Activated CD4-positive, CD25-positive, alpha-beta regulatory T cell treated with anti-CD3 and anti-CD28 coated beads, Interleukin-2, amount 50 U/mL, for 16 hours (primary cell): ENCODE measurements around the gene MMP7.

ENCODE experiments used
- DNase-seq: peaks from one replicate; pipeline ENCODE4 v3.0.0-alpha.2; 2020; ENCODE audit warnings: low read depth, low spot score

MMP7 gene

DNA sequence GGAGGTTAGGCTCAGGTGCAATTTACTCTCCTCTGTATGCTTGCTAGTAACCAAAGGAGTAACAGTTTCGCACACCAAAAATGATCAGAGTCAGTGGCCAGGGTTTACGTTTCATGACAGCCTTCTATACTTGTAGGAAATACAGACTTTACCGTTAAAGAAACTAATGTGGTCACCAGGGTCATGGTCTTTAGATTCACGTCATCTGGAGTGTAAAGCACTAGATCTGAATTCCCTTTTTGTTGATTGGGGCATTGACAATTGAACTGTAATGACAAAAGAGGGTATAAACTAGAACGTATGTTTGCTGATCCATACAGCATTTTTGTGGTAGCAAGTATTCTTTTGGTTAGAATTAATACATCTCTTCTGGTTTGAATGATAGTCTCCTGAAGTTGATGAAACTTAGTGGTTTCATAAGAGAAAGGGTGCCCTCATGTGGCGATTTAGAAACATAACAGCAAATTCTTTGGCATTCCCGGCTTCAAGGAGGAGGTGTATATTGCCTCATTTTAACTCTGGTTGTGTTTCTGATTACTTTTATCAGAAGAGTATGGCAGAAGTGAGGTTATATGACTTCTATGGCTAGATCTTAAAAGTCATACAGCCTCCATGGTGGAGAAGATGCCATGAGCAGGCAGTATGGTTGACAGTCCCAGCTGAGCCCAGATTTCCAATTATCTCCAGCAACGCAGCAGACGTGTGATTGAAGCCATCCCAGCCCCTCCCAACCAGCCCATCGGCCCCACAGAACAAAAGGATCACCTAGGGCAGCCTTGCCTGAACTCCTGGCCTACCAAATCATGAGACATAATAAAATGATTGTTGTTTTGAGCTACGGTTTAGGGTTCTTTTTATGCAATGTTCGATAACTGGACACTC, 35.1 kb downstream of the MMP7 start:
- DNase-seq = peak; percentile 30

DNA sequence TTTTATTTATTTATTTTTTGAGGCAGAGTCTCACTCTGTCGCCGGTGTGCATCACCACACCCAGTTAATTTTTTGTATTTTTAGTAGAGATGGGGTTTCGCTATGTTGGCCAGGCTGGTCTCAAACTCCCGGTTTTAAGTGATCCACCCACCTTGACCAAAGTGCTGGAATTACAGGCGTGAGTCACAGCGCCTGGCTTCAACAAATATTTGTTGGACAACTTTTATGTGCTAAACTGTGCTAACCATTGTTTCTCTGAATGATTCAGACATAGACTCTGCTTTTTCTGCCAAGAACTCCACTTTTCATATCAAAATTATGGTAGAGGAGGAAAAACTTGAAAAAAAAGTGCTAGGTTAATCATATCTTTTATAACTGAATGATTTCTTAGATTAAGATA, 36.3 kb downstream of the MMP7 start:
- no peak for DNase-seq

DNA sequence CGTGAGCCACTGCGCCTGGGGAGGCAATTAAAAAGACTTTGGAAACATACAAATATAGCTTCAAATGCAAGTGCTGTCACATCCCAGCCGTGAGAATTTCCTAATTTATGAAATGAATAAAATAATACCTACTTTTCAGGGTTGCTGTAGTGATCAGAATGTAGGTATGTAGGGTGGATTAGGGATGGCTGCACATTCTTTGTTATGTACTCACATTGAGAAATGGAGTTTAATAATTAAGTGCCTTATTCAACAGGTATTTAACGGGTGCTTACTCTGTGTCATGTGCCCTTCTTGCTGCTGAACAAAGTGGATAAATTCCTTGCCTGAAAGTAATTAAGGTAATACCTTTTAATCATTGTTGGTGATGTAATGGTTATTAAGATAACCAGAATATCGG, 37.0 kb downstream of the MMP7 start:
- no peak for DNase-seq

DNA sequence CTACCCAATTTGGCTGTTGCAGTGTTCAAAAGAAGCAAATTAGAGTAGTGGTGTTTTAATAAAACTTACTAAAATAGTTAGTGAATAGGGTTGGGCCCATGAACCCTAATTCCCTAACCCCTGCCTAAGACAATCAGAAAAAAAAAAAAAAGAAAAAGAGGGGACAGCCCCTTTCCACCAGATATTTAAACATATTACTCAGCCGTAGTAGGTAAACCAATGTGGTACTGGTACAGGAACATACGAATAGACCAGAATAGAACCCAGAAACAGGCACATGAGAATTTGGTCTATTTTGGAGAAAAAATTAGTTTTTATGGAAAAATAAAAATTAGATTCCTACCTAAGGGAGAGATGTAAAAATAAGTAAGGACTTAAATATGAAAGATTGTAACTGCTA, 38.6 kb downstream of the MMP7 start:
- DNase-seq = no peak

DNA sequence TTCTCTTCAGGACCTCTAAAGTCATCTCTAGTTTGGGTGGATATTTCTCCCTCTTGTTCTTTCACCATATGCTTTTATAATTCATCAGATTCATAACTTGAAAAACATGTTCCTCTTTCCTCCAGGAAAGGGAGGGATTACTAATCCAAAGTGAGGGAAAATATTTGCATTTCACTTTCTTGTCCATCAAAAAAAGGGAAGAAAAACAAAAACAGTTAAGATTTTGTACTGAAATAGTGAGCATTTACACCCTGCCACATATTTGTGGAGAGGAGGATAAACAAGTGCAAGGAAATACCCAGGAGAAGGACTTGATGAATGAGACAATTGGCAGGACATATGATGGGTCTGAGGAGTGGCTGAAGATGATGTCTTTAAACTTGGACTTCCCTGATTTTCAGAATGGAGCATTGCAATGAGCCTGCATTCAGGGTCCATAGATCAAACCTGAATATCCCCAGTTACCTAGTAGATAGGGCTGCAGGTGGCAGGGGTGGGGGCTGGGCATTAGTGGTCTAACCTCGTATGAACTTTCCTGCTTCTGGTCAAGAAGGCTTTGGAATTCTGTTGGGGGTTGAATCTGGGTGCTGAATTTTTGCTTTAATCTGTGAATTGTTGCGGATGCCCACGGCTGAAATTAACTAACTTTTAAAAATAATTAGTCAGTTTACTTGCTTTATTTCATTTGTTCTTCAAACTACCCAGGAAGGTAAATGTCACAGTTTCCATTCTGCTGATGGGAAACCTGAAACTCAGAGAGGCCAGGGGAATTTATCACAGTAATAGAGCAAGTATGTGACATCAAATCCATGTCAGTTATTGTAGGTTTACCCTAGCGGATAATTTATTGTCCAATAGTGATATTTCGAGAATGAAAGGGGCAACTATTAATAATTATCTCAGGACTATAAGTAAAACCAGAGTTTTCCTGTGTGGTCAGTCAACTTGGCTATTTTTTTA, 41.1 kb downstream of the MMP7 start:
- no peak for DNase-seq

DNA sequence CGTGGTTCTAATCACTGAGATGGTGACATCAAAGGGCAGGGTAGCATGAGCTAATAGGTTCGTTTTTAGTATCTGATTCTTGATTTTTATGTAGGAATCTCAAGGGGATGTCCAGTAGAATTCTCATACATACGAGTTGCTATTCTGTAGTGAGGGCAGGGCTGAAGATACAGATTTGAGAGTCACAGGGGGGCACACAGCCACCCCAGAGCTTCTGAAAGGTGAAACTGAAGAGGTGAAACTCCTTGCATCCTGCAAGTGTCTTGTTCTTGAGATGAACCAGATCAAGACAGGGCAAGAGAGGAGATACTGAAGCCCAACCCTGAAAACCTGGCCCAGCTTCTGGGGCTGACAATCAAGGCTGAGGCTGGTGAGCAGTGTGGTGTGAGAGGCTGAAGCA, 42.3 kb downstream of the MMP7 start:
- no peak for DNase-seq

DNA sequence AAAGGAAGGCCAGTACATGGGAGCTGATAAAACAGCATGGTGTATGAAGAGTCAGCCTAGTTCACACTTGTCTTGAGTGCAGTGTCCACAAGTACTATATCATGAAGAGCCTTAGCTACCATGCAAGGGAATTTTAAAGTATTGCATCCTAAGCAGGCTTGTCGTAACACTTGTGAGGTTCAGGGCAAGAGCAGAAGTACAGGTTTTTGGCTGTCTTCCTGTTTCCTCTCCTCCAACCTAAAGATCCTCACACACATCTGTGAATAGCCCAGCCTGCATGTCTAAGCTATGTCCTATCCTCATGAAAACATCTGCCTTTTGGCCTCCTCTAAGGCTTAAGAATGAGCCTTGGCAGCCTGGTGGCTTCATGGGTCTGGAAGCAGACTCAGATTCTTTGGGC, 43.3 kb downstream of the MMP7 start:
- no peak for DNase-seq

DNA sequence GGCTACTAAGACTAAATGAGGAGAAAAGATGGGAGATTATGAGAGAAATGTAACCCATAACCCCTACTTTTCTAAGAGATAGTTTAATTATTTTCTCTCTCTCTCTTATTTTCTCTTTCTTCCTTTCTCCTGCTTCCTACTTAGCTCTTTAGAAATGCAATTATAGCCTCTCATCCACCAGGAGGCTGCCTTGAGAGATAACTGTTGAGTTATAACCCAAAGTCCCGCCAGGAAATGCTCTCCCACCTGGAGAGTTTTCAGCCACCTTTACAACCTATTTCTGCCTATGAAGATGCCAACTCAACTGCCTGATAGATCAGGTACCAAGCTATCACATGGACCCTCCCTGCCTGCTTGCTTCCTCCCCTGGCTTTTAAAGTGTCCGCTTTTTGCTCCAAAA, 44.0 kb downstream of the MMP7 start:
- no peak for DNase-seq

DNA sequence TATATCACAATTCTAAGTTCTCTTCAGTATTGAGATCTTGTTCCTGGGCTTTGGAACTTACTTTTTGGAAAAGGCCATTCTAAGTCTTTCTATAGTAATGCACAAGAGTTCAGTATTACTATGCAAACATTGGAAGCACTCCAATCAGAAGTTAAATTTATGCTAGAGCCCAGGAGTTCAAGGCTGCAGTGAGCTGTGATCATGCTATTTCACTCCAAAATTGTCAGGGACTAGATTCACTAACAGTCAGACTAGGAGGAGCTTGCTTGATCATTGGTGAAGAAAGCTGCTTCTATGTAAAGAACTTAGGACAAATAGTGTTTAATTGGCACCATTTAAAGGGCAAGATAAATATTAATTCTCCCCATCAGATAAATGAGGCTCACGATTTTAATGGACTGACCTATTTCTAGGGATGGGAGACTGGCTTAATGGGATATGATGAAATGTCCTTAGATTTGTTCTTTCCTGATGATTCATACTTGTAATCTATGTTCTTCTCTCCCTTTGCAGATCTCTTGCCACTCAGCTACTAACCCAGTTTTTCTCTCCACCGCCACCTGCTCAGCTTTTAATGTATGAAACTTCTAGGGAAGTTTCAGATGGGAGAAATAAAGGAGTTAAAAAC, 45.3 kb downstream of the MMP7 start:
- DNase-seq = no peak

DNA sequence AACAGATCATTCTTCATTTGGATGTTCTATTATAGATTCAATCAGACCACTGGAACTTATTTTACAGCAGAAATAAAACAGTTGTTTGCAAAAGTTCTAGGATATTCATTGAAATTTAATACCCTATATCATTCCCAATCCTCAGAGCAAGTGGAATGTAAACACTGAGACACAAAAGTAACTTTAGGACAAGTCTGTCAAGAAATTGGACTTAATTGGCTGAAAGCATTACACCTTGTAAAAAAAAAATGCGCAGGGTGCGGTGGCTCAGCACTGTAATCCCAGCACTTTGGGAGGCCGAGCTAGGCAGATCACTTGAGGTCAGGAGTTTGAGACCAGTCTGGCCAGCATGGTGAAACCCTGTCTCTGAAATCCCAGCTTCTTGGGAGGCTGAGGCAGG, 48.1 kb downstream of the MMP7 start:
- DNase-seq = no peak

DNA sequence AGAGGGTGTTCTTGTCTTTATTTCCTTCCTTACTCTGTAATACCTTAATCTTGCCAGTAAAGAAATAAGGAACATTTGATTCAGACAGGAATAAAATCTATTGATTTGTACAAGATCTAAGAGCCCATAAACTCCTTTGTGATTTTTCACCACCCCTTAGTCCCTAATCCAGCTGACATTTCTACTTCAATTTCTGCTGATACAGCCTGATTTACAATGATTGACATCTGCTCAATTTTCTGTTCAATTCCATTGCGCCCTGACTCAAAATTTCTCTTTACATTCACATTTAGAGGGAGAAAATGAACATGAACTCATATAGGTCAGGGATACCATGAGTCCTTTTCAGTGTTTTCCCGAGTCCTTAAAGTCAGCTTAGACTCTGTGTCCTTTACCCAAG, 50.8 kb downstream of the MMP7 start:
- no peak for DNase-seq

DNA sequence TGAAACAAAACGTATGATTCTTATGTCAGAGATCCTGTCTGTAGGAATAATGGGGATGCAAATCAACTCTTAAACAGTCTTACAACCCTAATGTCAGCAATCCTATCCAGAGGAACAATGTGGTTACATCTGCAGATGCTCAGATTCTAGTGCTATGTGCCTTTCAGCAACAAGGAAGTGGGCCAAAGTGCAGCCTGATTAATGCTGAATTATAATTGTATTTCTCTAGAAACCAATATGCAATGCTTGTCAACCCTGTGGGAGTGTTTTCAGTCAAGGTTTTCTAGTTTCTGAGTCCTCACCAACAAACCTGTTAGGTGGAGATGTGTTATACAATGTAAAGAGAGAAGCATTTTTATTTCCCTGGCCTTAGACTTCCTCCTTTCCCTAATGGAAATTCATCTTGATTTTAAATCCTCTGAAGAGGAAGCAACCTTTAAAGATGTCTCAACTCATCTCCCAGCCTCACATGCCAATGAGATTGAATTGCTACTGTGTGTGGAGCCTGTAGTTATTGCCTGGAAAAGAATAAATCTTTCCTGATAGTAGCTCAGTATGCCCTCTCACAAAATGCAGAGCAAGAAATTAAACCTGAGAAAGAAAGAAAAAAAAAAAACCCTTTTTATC, 51.8 kb downstream of the MMP7 start:
- no peak for DNase-seq

DNA sequence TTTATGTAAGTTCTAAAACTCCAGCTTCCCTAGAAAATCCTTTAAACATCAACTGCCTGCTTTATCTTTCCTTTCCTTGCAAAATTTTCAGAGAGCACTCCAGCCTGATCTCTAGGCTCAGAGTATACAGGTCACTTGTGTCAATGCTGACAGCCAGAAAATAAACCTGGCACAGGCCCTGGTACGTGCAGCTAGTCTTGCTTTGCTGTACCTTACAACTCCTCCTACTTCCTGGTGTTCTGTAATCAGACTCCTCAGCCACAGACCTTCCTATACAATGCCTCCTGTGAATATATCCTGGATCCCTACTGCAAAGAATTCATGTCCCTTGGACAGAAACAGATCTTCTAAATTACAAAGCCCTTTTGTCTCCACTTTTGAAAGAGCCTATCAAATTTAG, 53.7 kb downstream of the MMP7 start:
- no peak for DNase-seq

DNA sequence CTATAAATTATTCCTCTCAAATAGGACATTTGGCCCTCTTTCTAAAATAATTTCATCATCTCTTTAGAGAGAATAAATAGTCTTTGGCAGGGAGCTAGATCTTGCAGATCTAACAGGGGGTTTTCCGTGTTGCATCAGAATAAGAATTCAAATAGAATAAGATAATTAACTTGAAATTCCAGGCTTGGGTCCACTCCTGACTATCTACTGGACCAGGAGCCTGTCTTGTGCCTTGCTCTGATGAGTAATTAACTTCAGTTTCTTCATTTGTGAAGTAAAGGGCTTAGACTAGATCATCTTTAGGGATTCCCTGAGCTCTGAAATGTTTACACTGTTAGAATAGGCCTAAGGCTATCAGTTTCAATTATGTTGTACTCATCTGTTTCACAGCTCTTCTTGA, 54.5 kb downstream of the MMP7 start:
- no peak for DNase-seq

DNA sequence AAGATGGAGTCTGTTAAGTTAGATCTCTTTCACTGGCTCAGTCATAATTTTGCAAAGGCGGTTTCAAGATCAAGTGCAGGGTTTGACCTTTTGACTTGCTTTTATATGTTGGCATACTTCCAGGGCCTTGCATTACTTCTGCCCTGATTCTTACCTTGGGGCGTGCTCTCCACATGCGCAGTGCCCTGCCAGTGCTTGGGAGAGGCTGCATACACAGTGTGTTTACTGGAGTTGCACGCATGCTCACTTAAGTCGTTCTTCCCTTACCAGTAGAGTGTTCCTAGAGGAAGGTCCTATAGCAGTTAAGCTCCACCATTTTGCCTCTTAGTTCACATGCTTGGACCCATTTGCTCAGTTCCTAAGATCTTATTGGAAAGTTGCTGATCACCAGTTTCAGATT, 57.0 kb downstream of the MMP7 start:
- DNase-seq = no peak

DNA sequence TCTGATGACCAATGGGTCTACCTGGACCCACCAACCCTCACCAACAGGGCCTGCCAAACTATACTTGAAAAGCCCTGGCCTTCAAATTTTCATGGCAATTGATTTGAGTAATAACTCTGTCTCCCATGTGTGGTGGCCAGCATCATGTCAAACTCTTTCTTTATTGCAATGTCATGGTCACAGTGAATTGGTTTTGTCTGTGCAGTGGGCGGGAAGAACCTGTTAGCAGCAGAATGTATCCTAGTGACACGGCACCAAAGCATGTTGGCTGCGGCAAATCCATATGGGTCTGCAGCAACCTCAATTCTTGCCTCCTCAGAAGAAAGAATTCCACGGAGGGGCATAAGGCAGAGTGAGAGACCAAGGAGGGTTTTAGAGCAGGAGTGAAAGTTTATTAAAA, 58.4 kb downstream of the MMP7 start:
- DNase-seq = no peak

DNA sequence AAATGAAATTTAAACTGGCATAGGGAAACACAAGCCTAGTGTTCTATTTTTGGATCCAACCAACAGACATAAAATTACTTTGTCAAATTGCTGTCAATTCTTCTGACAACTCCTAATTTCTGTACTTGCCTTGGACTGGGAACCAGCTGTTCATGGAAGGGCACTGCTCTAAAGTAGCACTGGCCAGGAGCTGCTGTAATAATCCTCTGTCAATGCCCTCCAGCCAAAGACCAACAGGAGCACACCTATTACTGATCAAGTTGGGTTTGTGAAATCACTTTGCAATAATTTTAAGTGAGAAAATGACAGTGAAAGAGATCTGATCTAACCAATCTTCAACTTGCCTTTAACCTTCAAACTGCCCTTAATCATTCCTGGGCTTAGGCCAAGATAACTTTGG, 59.1 kb downstream of the MMP7 start:
- no peak for DNase-seq
